GM13977 (cell line): ENCODE results near the gene TRPM6.
"Not testable (repeated sequence)": the region's sequence is repeated elsewhere in the genome, so short reads cannot be mapped to it uniquely, and the experiment has no call there.

Experiments used
- DNase-seq: peaks from one replicate; pipeline ENCODE4 v3.0.0; 2012; ENCODE audit warnings: low spot score
- in situ Hi-C: fragments of 300-500 bp; cut with MboI; formaldehyde crosslinking; loops from one replicate; pipeline ENCODE4 v1.12.0; 2022; ENCODE audit warnings: low sequenced_read_pairs, low pct_unique_long_range_greater_than_20kb, mixed read lengths, inconsistent platforms; ENCODE audit not compliant: unreplicated experiment
- TF ChIP-seq, protein P1 (sequence below): IDR thresholded peaks from 2 replicates; pipeline ENCODE4 v1.5.1; 2012; ENCODE audit warnings: mild to moderate bottlenecking, control low read depth; ENCODE audit not compliant: insufficient read depth; ENCODE audit errors: extremely low read depth, missing control alignments

The TRPM6 gene

DNA sequence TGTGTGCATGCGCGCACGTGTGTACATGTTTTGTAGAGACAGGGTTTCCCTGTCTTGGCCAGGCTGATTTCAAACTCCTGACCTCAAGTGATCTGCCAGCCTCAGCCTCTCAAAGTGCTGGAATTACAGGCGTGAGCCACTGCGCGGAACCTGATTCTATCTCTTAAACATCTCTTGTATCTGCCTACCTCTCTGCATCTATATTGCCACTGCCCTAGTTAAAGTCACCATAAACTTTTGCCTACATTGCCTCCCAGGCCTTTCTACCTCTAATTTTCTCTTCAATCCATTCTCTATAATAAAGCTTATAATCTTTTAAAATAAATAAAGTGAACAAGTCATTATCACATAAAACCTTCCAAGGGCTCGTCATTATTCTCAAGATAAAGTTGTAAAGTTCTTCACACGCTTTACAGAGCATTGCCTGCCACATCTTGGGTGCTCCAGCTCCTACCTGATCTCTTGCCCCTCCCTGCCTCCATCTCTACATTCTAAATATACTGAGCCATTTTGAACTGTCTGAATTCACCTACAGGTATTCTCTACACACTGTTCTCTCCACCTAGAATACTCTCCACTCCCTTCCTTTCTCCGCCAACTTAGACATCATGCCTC lies 15.0 kb downstream of the TRPM6 start:
- DNase-seq: no peak
- in situ Hi-C loops: no loop called here
- TF ChIP-seq, protein P1, sequence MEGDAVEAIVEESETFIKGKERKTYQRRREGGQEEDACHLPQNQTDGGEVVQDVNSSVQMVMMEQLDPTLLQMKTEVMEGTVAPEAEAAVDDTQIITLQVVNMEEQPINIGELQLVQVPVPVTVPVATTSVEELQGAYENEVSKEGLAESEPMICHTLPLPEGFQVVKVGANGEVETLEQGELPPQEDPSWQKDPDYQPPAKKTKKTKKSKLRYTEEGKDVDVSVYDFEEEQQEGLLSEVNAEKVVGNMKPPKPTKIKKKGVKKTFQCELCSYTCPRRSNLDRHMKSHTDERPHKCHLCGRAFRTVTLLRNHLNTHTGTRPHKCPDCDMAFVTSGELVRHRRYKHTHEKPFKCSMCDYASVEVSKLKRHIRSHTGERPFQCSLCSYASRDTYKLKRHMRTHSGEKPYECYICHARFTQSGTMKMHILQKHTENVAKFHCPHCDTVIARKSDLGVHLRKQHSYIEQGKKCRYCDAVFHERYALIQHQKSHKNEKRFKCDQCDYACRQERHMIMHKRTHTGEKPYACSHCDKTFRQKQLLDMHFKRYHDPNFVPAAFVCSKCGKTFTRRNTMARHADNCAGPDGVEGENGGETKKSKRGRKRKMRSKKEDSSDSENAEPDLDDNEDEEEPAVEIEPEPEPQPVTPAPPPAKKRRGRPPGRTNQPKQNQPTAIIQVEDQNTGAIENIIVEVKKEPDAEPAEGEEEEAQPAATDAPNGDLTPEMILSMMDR: no peak

DNA sequence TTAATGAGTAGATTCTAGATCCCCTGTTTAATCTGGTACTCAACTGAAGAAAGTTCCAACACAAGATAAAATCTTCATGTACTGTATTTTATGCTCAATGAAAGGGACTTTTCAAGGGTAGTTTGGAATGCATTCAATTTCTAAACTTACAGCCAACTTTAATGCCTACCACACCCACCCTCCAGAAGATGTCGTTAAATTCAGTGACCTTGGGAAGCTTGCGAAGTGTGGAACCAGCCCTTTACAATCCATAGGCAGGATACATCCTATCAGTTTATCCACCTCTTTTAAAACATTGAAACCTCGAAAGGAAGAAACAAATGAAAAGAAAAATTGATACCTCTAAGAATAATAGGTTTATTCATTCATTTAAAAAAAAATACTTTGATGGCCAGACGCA lies 20.2 kb downstream of the TRPM6 start:
- TF ChIP-seq, protein P1: no peak
- DNase-seq: no peak
- in situ Hi-C loops: no loop called here

DNA sequence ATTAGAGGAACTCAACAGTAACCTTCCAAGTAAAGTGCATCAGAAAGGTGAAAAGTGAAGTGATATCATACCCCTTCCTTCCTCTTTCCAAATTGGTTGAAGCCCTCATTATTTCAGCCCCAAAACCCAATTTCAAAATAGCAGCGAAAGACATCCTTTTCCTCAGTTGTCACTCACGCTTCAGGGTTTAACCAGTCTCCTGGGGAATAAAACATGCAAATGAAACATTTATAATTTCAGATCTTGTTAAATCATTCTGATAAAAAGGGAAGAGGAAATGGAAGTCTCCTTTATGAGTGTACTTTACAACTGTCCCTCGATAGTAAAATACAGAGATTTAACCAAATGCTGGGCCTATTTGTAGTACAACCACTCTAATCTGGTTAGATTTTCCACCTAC lies 22.5 kb downstream of the TRPM6 start:
- TF ChIP-seq, protein P1: no peak
- DNase-seq: no peak
- in situ Hi-C loops: no loop called here

DNA sequence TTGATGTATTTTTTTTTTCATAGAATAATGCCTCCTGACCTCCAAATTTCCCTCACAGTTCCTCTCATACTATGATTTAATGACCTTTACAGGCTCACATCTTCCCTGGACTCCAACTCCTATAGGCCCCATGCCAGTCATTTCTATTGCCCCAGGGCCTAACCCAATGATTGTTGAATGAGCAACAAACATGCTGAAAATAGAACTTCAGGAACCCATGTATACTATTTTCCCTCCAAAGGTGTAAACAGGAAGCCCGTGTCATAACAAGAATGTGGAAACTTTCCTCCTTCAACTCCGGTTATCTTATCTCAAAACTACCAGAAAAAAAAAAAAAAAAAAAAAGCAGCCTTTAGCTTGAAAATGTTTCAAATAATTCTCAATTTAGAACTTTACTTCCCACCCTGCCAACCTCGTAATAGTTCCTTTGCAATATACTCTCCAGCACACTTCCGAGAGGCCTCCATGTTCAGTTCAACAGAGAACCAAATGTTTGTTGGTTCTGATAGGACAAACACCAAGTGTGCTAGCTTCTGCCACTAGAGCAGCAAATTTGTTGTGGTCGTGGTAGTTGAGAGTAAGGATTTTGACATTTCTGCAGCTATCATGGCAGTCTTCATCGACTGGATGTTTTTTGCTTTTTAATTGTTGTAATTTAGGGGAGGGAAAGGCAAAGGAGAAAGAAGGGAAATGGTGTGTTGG lies 25.8 kb downstream of the TRPM6 start:
- DNase-seq: no peak
- in situ Hi-C loops: no loop called here
- TF ChIP-seq, protein P1: no peak

DNA sequence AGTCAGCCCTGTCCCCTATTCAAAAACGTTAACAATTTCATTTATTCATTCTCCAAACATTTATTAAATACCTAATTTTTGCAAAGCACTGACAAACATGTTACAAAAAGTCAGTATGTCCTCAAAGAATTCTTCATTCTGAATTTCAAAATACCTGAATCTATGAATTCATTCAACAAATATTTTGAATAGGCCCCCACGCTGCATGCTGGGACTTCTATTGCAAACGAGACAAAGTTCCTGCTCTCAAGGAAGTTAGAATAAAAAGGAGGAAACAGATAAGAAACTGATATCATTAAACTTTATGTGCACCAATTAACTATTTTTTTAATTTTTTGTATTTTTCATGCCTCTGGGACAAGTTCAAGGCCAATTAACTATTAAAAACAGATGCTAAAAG lies 26.6 kb downstream of the TRPM6 start:
- in situ Hi-C loops: no loop called here
- TF ChIP-seq, protein P1: no peak
- DNase-seq: no peak

DNA sequence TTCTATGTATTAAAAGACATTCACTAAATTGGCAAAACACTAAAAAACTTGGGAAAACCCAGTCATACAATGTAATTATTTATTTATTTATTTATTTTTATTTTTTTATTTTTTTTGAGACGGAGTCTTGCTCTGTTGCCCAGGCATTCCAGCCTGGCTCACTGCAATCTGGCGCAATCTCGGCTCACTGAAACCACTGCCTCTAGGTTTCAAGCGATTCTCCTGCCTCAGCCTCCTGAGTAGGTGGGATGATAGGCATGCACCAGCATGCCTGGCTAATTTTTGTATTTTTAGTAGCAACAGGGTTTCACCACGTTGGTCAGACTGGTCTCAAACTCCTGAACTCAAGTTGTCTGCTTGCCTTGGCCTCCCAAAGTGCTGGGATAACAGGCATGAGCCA lies 27.5 kb downstream of the TRPM6 start:
- in situ Hi-C loops, DNase-seq: not testable (repeated sequence)

DNA sequence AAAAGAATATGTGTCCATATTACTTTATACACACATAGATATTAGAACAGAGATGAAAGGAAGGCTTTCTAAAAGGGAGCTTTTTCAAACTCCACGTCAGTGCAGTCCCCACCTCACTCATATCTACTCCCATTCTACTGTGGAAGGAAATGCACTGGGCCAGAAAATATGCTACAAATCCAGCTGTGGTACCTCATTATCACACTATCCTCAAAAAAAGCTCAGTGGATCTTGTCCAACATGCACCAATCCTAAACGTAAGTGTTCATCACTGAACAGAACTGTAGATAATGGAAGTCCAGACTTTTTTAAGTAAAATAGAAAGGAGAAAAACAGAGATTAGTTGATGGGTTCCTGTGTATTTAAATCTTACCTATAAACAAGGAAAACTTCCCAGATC lies 27.9 kb downstream of the TRPM6 start:
- in situ Hi-C loops: no loop called here
- TF ChIP-seq, protein P1: no peak
- DNase-seq: no peak
